Thoracic aorta (tissue), 2 donors: ENCODE data around the gene CDIP1. TPM values are rescaled to one million over a fixed set of nuclear protein-coding genes. Genes with fewer than 3 reads are reported as not detected.

Source experiments
- ATAC-seq: fragments of 150-250 bp; one replicate; pipeline ENCODE4 v1.8.0; 2017; ENCODE audit warnings: low read depth; ENCODE audit not compliant: insufficient number of reproducible peaks, low FRiP score
- DNase-seq: peaks from one replicate; pipeline ENCODE4 v3.0.0-alpha.2; 2020; ENCODE audit warnings: low spot score
- H3K27ac ChIP-seq, 2 donors: fragments of 200-600 bp; sonication (generic); 1 replicate in 1 of 2; 2 replicates in 1 of 2; pipeline ENCODE4 v1.5.1; 2016; ENCODE audit warnings: mild to moderate bottlenecking in 2 of 2, moderate library complexity in 2 of 2
- H3K27me3 ChIP-seq: fragments of 200-600 bp; sonication (generic); replicated peaks from 2 replicates; pipeline ENCODE4 v1.6.0; 2016; ENCODE audit warnings: mild to moderate bottlenecking; ENCODE audit not compliant: insufficient read depth
- H3K36me3 ChIP-seq: fragments of 200-600 bp; sonication (generic); one replicate; pipeline ENCODE4 v1.5.1; 2016
- H3K4me1 ChIP-seq, 2 donors: fragments of 200-600 bp; sonication (generic); 1 replicate in 1 of 2; 2 replicates in 1 of 2; pipeline versions ENCODE4 v1.5.1 to v1.6.0; 2016; ENCODE audit warnings: low read depth in 2 of 2, mild to moderate bottlenecking in 1 of 2; ENCODE audit not compliant: control insufficient read depth in 1 of 2
- H3K4me3 ChIP-seq: fragments of 200-600 bp; sonication (generic); 2 replicates; pipeline ENCODE4 v1.5.1; 2016; ENCODE audit warnings: mild to moderate bottlenecking
- H3K9me3 ChIP-seq: fragments of 200-600 bp; sonication (generic); 2 replicates; pipeline ENCODE4 v1.5.1; 2016
- CTCF ChIP-seq: fragments of 200-600 bp; sonication (generic); IDR thresholded peaks from one replicate; pipeline ENCODE4 v1.5.1; 2019; ENCODE audit warnings: antibody characterized with exemption
- total RNA-seq, 2 donors: library from RNA; depleted of rRNA; stranded (reverse); fragments of >200 nt; gene quantifications; one replicate each; pipeline versions ENCODE4 v1.1.0 to v1.2.3, GENCODE V29; 2016

CDIP1 gene
- total RNA-seq, 2 donors from 2014 or later, result 33.2 to 33.5 TPM

- Histone ChIP-seq H3K9me3 (no peaks in the 10 kb centered on the region), H3K36me3 (peaks cover 19% of the 10 kb centered on the region), H3K27me3 (no peaks in the 10 kb centered on the region), H3K4me1 (peaks cover 22 to 33% of the 10 kb centered on the region in 2 donors), H3K4me3 (peak overlapping the region; percentile 5), H3K27ac (peak overlapping the region in 1 of 2 donors; percentile 66)
- ATAC-seq (no peak), DNase-seq (no peak)
- no peak for TF ChIP-seq CTCF
Measured at GRCh38 chr16:4515611-4516233, 22.9 kb downstream of the CDIP1 start.

- peak overlapping the region; percentile 40 to 66 for H3K27ac ChIP-seq
- no peak for ATAC-seq
- H3K4me1 ChIP-seq, result peaks cover 22 to 33% of the 10 kb centered on the region in 2 donors
- no peak for DNase-seq
- no peaks in the 10 kb centered on the region for H3K9me3 ChIP-seq
- peaks cover 25% of the 10 kb centered on the region for H3K36me3 ChIP-seq
- TF ChIP-seq CTCF, result no peak
- H3K27me3 ChIP-seq, result no peaks in the 10 kb centered on the region
- no peak overlapping the region for H3K4me3 ChIP-seq
Measured at GRCh38 chr16:4514606-4515005, 24.0 kb downstream of the CDIP1 start.

- no peak for TF ChIP-seq CTCF
- Histone ChIP-seq H3K4me1 (peaks cover 22 to 33% of the 10 kb centered on the region in 2 donors), H3K4me3 (no peak overlapping the region), H3K27ac (peak overlapping the region in 1 of 2 donors; percentile 66), H3K9me3 (no peaks in the 10 kb centered on the region), H3K27me3 (no peaks in the 10 kb centered on the region), H3K36me3 (peaks cover 30% of the 10 kb centered on the region)
- ATAC-seq (no peak), DNase-seq (no peak)
Measured at GRCh38 chr16:4513881-4514280, 24.7 kb downstream of the CDIP1 start.

- H3K4me1 ChIP-seq, result peaks cover 22 to 33% of the 10 kb centered on the region in 2 donors
Measured at GRCh38 chr16:4513086-4513860, 25.3 kb downstream of the CDIP1 start.

More at GRCh38 chr16:4513086-4513860, 25.3 kb downstream of the CDIP1 start:
- H3K27ac ChIP-seq, result no peak overlapping the region
- no peak for TF ChIP-seq CTCF
- H3K36me3 ChIP-seq, result peaks cover 36% of the 10 kb centered on the region
- no peak for ATAC-seq
- no peak for DNase-seq
- H3K4me3 ChIP-seq, result no peak overlapping the region
- no peaks in the 10 kb centered on the region for H3K9me3 ChIP-seq
- H3K27me3 ChIP-seq, result no peaks in the 10 kb centered on the region
